Suprapubic skin (tissue), 4 donors: ENCODE data around the gene TRAF3IP1. TPM values are rescaled to one million over a fixed set of nuclear protein-coding genes. Genes with fewer than 3 reads are reported as not detected.

Experiments used
- DNase-seq, 2 donors: peaks; one replicate each; pipeline ENCODE4 v3.0.0-alpha.2; 2019; ENCODE audit warnings: low spot score in 2 of 2
- H3K27ac ChIP-seq: fragments of 200-600 bp; sonication (generic); one replicate; pipeline ENCODE4 v1.5.1; 2019
- H3K27me3 ChIP-seq: fragments of 200-600 bp; sonication (generic); one replicate; pipeline ENCODE4 v1.5.1; 2019
- H3K36me3 ChIP-seq: fragments of 200-600 bp; sonication (generic); one replicate; pipeline ENCODE4 v1.5.1; 2019
- H3K4me1 ChIP-seq: fragments of 200-600 bp; sonication (generic); one replicate; pipeline ENCODE4 v1.5.1; 2019
- H3K4me3 ChIP-seq: fragments of 200-600 bp; sonication (generic); one replicate; pipeline ENCODE4 v1.5.1; 2019; ENCODE audit warnings: mild to moderate bottlenecking
- H3K9me3 ChIP-seq: fragments of 200-600 bp; sonication (generic); one replicate; pipeline ENCODE4 v1.5.1; 2019
- CTCF ChIP-seq, 2 donors: fragments of 200-600 bp in 1 of 2; fragments of 450-650 bp in 1 of 2; sonication (generic) in 1 of 2; IDR thresholded peaks; one replicate each; pipeline ENCODE4 v1.5.1; 2016 to 2019; ENCODE audit warnings: antibody characterized with exemption in 2 of 2, mild to moderate bottlenecking in 1 of 2, moderate library complexity in 1 of 2
- EP300 ChIP-seq: sonication (generic); formaldehyde crosslinking; IDR thresholded peaks from one replicate; pipeline ENCODE4 v1.6.1; 2017; ENCODE audit warnings: antibody characterized with exemption
- POLR2A ChIP-seq, 2 donors: fragments of 450-650 bp; IDR thresholded peaks; one replicate each; pipeline ENCODE4 v1.6.1; 2017; ENCODE audit warnings: antibody characterized with exemption in 2 of 2, mild to moderate bottlenecking in 2 of 2, moderate library complexity in 2 of 2
- POLR2AphosphoS5 ChIP-seq, 3 donors: sonication (generic); formaldehyde crosslinking; IDR thresholded peaks; one replicate each; pipeline ENCODE4 v1.6.1; 2017; ENCODE audit warnings: antibody characterized with exemption in 3 of 3
- WGBS: methylation state at CpG from one replicate; pipeline ENCODE4 v1.1.5; 2018; 5-methylcytosine and 5-hydroxymethylcytosine counted together
- total RNA-seq, 4 donors: library from RNA; depleted of rRNA; stranded (reverse); fragments of >200 nt; gene quantifications; one replicate each; pipeline ENCODE4 v1.1.0, GENCODE V29; 2016

TRAF3IP1 gene
- total RNA-seq, 4 donors from 2014 or later, result 10.2 to 15.4 (median 10.6) TPM

GRCh38 chr2:238281826-238282480 is 38.4 kb upstream of the TRAF3IP1 start:
- WGBS, result 83% methylated on average over 4 of the region's 13 CpGs
- Histone ChIP-seq H3K9me3 (no peaks in the 10 kb centered on the region), H3K27ac (no peak overlapping the region), H3K36me3 (peaks cover 13% of the 10 kb centered on the region), H3K27me3 (no peaks in the 10 kb centered on the region), H3K4me1 (peaks cover 63% of the 10 kb centered on the region), H3K4me3 (no peak overlapping the region)
- peak in 1 of 2 donors; percentile 68 for DNase-seq
- TF ChIP-seq CTCF (IDR thresholded peaks at IDR 0.05) (no peak), POLR2AphosphoS5 (IDR thresholded peaks at IDR 0.05) (no peak)

- peak in 1 of 2 donors; percentile 62 for DNase-seq
- H3K9me3 ChIP-seq, result no peaks in the 10 kb centered on the region
- 94% methylated on average over 14 of the region's 17 CpGs for WGBS
- H3K27me3 ChIP-seq, result no peaks in the 10 kb centered on the region
- TF ChIP-seq CTCF (IDR thresholded peaks at IDR 0.05) (no peak), POLR2A (IDR thresholded peaks at IDR 0.05) (no peak), POLR2AphosphoS5 (IDR thresholded peaks at IDR 0.05) (no peak), EP300 (no peak)
- H3K4me1 ChIP-seq, result peaks cover 75% of the 10 kb centered on the region
- H3K27ac ChIP-seq, result no peak overlapping the region
- no peak overlapping the region for H3K4me3 ChIP-seq
- peaks cover 4% of the 10 kb centered on the region for H3K36me3 ChIP-seq
Observed at GRCh38 chr2:238282861-238283738, 37.2 kb upstream of the TRAF3IP1 start.

- Histone ChIP-seq H3K27me3 (no peaks in the 10 kb centered on the region), H3K36me3 (no peaks in the 10 kb centered on the region), H3K4me3 (peak overlapping the region; percentile 24), H3K4me1 (peaks cover 69% of the 10 kb centered on the region), H3K9me3 (no peaks in the 10 kb centered on the region), H3K27ac (peak overlapping the region; percentile 99)
- peak in 1 of 2 donors; percentile 64 for DNase-seq
- 82% methylated on average over 11 of the region's 11 CpGs for WGBS
- TF ChIP-seq POLR2AphosphoS5 (IDR thresholded peaks at IDR 0.05), result no peak
- no peak for TF ChIP-seq CTCF (IDR thresholded peaks at IDR 0.05)
- no peak for TF ChIP-seq EP300
- no peak for TF ChIP-seq POLR2A (IDR thresholded peaks at IDR 0.05)
Observed at GRCh38 chr2:238284802-238285515, 35.4 kb upstream of the TRAF3IP1 start.

GRCh38 chr2:238285653-238286082 is 34.6 kb upstream of the TRAF3IP1 start:
- Histone ChIP-seq H3K4me1 (peaks cover 73% of the 10 kb centered on the region), H3K36me3 (no peaks in the 10 kb centered on the region), H3K4me3 (peak overlapping the region; percentile 78), H3K27ac (peak overlapping the region; percentile 99), H3K9me3 (no peaks in the 10 kb centered on the region), H3K27me3 (no peaks in the 10 kb centered on the region)
- DNase-seq, result peak; percentile 96
- TF ChIP-seq POLR2A (IDR thresholded peaks at IDR 0.05) (no peak), EP300 (no peak), CTCF (IDR thresholded peaks at IDR 0.05) (peak in 1 of 2 donors; percentile 12), POLR2AphosphoS5 (IDR thresholded peaks at IDR 0.05) (peak; percentile 45 to 98 (median 77))
- whole genome bisulfite sequencing, result 40% methylated on average over 7 of the region's 7 CpGs
